Peyer's patch (tissue), 4 donors: ENCODE measurements around the gene KDM1B. TPM values are rescaled to one million over a fixed set of nuclear protein-coding genes. Genes with fewer than 3 reads are reported as not detected.
"Not testable (repeated sequence)": the region's sequence is repeated elsewhere in the genome, so short reads cannot be mapped to it uniquely, and the experiment has no call there.

Source experiments
- DNase-seq, 3 donors: peaks; one replicate each; pipeline ENCODE4 v3.0.0-alpha.2; 2017 to 2019
- H3K27ac ChIP-seq, 4 donors: fragments of 200-600 bp; sonication (generic); one replicate each; pipeline ENCODE4 v1.5.1; 2016 to 2019
- H3K27me3 ChIP-seq, 2 donors: fragments of 200-600 bp; sonication (generic); one replicate each; pipeline ENCODE4 v1.5.1; 2019
- H3K36me3 ChIP-seq, 3 donors: fragments of 200-600 bp; sonication (generic); one replicate each; pipeline ENCODE4 v1.5.1; 2016 to 2019
- H3K4me1 ChIP-seq, 4 donors: fragments of 200-600 bp; sonication (generic); one replicate each; pipeline ENCODE4 v1.5.1; 2016 to 2019
- H3K4me3 ChIP-seq, 4 donors: fragments of 200-600 bp; sonication (generic); 1 replicate in 3 of 4; 2 replicates in 1 of 4; pipeline ENCODE4 v1.5.1; 2016 to 2019; ENCODE audit warnings: mild to moderate bottlenecking in 1 of 4
- H3K9me3 ChIP-seq, 4 donors: fragments of 200-600 bp; sonication (generic); one replicate each; pipeline ENCODE4 v1.5.1; 2016 to 2019; ENCODE audit warnings: mild to moderate bottlenecking in 1 of 4
- POLR2A ChIP-seq, 2 donors: fragments of 450-650 bp; IDR thresholded peaks; one replicate each; pipeline ENCODE4 v1.5.1; 2017; ENCODE audit warnings: antibody characterized with exemption in 2 of 2, mild to moderate bottlenecking in 2 of 2, moderate library complexity in 2 of 2
- total RNA-seq, 4 donors: library from RNA; depleted of rRNA; stranded (reverse); fragments of >200 nt; gene quantifications; one replicate each; pipeline ENCODE4 v1.1.0, GENCODE V29; 2016
- TF ChIP-seq, protein P1 (sequence below), 6 experiments: fragments of 450-650 bp in 4 of 6; fragments of 200-600 bp in 2 of 6; sonication (generic) in 1 of 6; IDR thresholded peaks; one replicate each; pipeline ENCODE4 v1.5.1; 2017 to 2019; ENCODE audit warnings: antibody characterized with exemption in 6 of 6, mild to moderate bottlenecking in 3 of 6, moderate library complexity in 1 of 6

KDM1B gene
- total RNA-seq, 4 donors from 2014 or later = 15.1 to 22.1 (median 19.1) TPM

- peaks cover 0 to 70% (median 2%) of the 10 kb centered on the region in 3 donors for H3K36me3 ChIP-seq
- H3K9me3 ChIP-seq = no peaks in the 10 kb centered on the region
- H3K27me3 ChIP-seq = no peaks in the 10 kb centered on the region
- H3K27ac ChIP-seq = no peak overlapping the region
- H3K4me1 ChIP-seq = no peaks in the 10 kb centered on the region
- DNase-seq = no peak
- no peak overlapping the region for H3K4me3 ChIP-seq
- TF ChIP-seq POLR2A (IDR thresholded peaks at IDR 0.05) = no peak
- TF ChIP-seq, protein P1, sequence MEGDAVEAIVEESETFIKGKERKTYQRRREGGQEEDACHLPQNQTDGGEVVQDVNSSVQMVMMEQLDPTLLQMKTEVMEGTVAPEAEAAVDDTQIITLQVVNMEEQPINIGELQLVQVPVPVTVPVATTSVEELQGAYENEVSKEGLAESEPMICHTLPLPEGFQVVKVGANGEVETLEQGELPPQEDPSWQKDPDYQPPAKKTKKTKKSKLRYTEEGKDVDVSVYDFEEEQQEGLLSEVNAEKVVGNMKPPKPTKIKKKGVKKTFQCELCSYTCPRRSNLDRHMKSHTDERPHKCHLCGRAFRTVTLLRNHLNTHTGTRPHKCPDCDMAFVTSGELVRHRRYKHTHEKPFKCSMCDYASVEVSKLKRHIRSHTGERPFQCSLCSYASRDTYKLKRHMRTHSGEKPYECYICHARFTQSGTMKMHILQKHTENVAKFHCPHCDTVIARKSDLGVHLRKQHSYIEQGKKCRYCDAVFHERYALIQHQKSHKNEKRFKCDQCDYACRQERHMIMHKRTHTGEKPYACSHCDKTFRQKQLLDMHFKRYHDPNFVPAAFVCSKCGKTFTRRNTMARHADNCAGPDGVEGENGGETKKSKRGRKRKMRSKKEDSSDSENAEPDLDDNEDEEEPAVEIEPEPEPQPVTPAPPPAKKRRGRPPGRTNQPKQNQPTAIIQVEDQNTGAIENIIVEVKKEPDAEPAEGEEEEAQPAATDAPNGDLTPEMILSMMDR (IDR thresholded peaks at IDR 0.05) = no peak
Observed at GRCh38 chr6:18221288-18221615, 66.0 kb downstream of the KDM1B start.

- not testable (repeated sequence) for H3K9me3 ChIP-seq, DNase-seq, H3K27me3 ChIP-seq, H3K4me3 ChIP-seq, H3K4me1 ChIP-seq, H3K27ac ChIP-seq
- H3K36me3 ChIP-seq = peaks cover 0 to 90% (median 2%) of the 10 kb centered on the region in 3 donors
Observed at GRCh38 chr6:18226451-18227105, 71.4 kb downstream of the KDM1B start.

GRCh38 chr6:18227166-18227565, 71.9 kb downstream of the KDM1B start:
- not testable (repeated sequence) for H3K4me3 ChIP-seq, H3K27ac ChIP-seq, H3K4me1 ChIP-seq, H3K27me3 ChIP-seq, DNase-seq, H3K9me3 ChIP-seq
- H3K36me3 ChIP-seq = peaks cover 0 to 90% (median 2%) of the 10 kb centered on the region in 3 donors

DNA sequence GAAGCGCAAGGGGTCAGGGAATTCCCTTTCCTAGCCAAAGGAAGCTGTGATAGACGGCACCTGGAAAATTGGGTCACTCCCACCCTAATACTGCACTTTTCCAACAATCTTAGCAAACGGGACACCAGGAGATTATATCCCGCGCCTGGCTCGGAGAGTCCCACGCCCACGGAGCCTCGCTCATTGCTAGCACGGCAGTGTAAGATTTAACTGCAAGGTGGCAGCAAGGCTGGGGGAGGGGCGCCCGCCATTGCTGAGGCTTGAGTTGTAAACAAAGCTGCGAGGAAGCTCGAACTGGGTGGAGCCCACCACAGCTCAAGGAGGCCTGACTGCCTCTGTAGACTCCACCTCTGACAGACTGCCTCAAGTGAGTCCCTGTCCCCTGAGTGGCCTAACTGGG, 73.4 kb downstream of the KDM1B start:
- not testable (repeated sequence) for H3K9me3 ChIP-seq, H3K27me3 ChIP-seq, H3K4me3 ChIP-seq, H3K4me1 ChIP-seq, DNase-seq, H3K27ac ChIP-seq
- H3K36me3 ChIP-seq = peaks cover 0 to 82% (median 0%) of the 10 kb centered on the region in 3 donors

DNA sequence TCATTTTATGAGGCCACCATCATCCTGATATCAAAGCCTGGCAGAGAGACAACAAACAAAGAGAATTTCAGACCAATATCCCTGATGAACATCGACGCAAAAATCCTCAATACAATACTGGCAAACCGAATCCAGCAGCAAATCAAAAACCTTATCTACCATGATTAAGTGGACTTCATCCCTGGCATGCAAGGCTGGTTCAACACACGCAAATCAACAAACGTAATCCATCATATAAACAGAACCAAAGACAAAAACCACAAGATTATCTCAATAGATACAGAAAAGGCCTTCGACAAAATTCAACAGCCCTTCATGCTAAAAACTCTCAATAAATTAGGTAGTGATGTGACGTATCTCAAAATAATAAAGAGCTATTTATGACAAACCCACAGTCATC, 76.6 kb downstream of the KDM1B start:
- not testable (repeated sequence) for DNase-seq, H3K4me1 ChIP-seq, H3K4me3 ChIP-seq, H3K27ac ChIP-seq, H3K9me3 ChIP-seq, H3K27me3 ChIP-seq
- H3K36me3 ChIP-seq = peaks cover 0 to 72% (median 0%) of the 10 kb centered on the region in 3 donors

DNA sequence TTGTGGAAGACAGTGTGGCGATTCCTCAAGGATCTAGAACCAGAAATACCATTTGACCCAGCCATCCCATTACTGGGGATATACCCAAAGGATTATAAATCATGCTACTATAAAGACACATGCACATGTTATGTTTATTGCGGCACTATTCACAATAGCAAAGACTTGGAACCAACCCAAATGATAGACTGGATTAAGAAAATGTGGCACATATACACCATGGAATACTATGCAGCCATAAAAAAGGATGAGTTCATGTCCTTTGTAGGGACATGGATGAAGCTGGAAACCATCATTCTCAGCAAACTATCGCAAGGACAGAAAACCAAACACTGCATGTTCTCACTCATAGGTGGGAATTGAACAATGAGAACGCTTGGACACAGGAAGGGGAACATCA, 78.5 kb downstream of the KDM1B start:
- peaks cover 0 to 65% (median 0%) of the 10 kb centered on the region in 3 donors for H3K36me3 ChIP-seq
- not testable (repeated sequence) for H3K9me3 ChIP-seq, DNase-seq, H3K27ac ChIP-seq, H3K4me1 ChIP-seq, H3K4me3 ChIP-seq, H3K27me3 ChIP-seq

DNA sequence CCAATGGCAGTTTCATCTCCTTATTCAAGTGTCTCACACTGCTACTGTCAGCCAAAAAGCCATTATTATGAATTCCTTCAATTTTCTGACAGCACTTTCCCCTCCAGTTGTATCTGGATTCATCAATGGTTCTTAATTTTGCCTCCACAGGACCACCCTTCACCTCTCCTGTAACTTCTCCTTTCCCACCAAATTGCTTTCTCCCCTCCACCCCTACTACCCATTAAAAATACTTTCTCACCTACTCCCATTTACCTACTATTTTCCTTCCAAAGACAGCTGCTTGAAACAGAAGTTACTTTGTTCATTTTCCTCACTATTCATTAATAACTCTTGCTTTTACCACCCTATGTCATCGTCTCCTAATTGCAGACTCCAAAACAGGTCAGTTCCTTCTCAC, 79.3 kb downstream of the KDM1B start:
- H3K36me3 ChIP-seq = peaks cover 0 to 57% (median 0%) of the 10 kb centered on the region in 3 donors
- H3K27me3 ChIP-seq = no peaks in the 10 kb centered on the region
- H3K27ac ChIP-seq = no peak overlapping the region
- DNase-seq = no peak
- no peaks in the 10 kb centered on the region for H3K9me3 ChIP-seq
- TF ChIP-seq POLR2A (IDR thresholded peaks at IDR 0.05) = no peak
- TF ChIP-seq, protein P1 (IDR thresholded peaks at IDR 0.05) = no peak
- no peaks in the 10 kb centered on the region for H3K4me1 ChIP-seq
- H3K4me3 ChIP-seq = no peak overlapping the region

DNA sequence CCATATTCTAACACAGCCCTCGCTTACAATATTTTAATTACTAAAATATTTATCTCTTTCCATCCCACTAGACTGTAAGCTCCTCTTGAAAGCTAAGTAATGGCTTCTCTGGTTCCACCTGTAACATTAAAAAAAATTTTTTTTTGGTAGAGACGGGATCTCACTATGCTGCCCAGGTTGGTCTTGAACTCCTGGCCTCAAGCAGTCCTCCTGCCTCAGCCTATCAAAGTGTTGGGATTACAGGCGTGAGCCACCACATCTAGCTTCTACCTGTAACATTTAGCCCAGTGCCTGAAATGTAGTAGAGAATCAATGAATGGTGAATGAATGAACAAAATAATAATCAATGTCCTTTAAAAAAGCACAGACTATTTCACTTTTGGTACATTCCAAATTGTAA, 80.3 kb downstream of the KDM1B start:
- H3K9me3 ChIP-seq = no peaks in the 10 kb centered on the region
- no peak overlapping the region for H3K4me3 ChIP-seq
- TF ChIP-seq, protein P1 (IDR thresholded peaks at IDR 0.05) = no peak
- TF ChIP-seq POLR2A (IDR thresholded peaks at IDR 0.05) = no peak
- H3K27ac ChIP-seq = no peak overlapping the region
- no peaks in the 10 kb centered on the region for H3K27me3 ChIP-seq
- H3K4me1 ChIP-seq = no peaks in the 10 kb centered on the region
- peaks cover 0 to 54% (median 0%) of the 10 kb centered on the region in 3 donors for H3K36me3 ChIP-seq
- no peak for DNase-seq
